LoVo (cell line): ENCODE measurements around the gene DST.

Source experiments
- DNase-seq: peaks from one replicate; pipeline ENCODE4 v3.0.0-alpha.2; 2016; ENCODE audit warnings: low spot score

The DST gene

GRCh38 chr6:56624046-56624727 is 18.5 kb downstream of the DST start:
- no peak for DNase-seq

- no peak for DNase-seq
These were observed 22.3 kb downstream of the DST start for GRCh38 chr6:56620229-56620868.

GRCh38 chr6:56618050-56618449 is 24.6 kb downstream of the DST start:
- DNase-seq: no peak

GRCh38 chr6:56616967-56617366 is 25.7 kb downstream of the DST start:
- no peak for DNase-seq

GRCh38 chr6:56613247-56613851 is 29.3 kb downstream of the DST start:
- DNase-seq: no peak

GRCh38 chr6:56608332-56608731 is 34.4 kb downstream of the DST start:
- DNase-seq: no peak

- no peak for DNase-seq
These were observed 35.5 kb downstream of the DST start for GRCh38 chr6:56607111-56607752.

GRCh38 chr6:56605435-56605834 is 37.3 kb downstream of the DST start:
- DNase-seq: no peak

- no peak for DNase-seq
These were observed 38.5 kb downstream of the DST start for GRCh38 chr6:56604186-56604585.

- DNase-seq: no peak
These were observed 41.3 kb downstream of the DST start for GRCh38 chr6:56601390-56601789.

- peak; percentile 36 for DNase-seq
These were observed 47.1 kb downstream of the DST start for GRCh38 chr6:56595490-56596122.

- no peak for DNase-seq
These were observed 48.0 kb downstream of the DST start for GRCh38 chr6:56594699-56595098.

- no peak for DNase-seq
These were observed 48.8 kb downstream of the DST start for GRCh38 chr6:56593801-56594318.

- no peak for DNase-seq
These were observed 60.5 kb downstream of the DST start for GRCh38 chr6:56582236-56582635.

- no peak for DNase-seq
These were observed 61.3 kb downstream of the DST start for GRCh38 chr6:56581296-56581925.

GRCh38 chr6:56580271-56580670 is 62.4 kb downstream of the DST start:
- DNase-seq: no peak

- no peak for DNase-seq
These were observed 63.4 kb downstream of the DST start for GRCh38 chr6:56579155-56579851.

GRCh38 chr6:56575736-56576135 is 67.0 kb downstream of the DST start:
- DNase-seq: no peak

- DNase-seq: no peak
These were observed 68.4 kb downstream of the DST start for GRCh38 chr6:56574292-56574691.

GRCh38 chr6:56573624-56574023 is 69.1 kb downstream of the DST start:
- no peak for DNase-seq

GRCh38 chr6:56572788-56573471 is 69.8 kb downstream of the DST start:
- no peak for DNase-seq
